H4 (cell line): ENCODE data around the gene ATE1. TPM values are rescaled to one million over a fixed set of nuclear protein-coding genes. Genes with fewer than 3 reads are reported as not detected.

Source experiments
- DNase-seq: peaks from one replicate; pipeline ENCODE4 v3.0.0-alpha.2; 2015; ENCODE audit warnings: low spot score
- total RNA-seq: library from RNA; depleted of rRNA; stranded (reverse); fragments of >200 nt; shearing (Covaris generic); gene quantifications from 2 replicates; pipeline ENCODE4 v1.2.3, GENCODE V29; 2014; rRNA removed

Gene ATE1
- total RNA-seq, 1 experiment from 2014 or later: 11.1 TPM

GRCh38 chr10:121696854-121697253 is 231.0 kb downstream of the ATE1 start:
- DNase-seq: peak; percentile 28

- no peak for DNase-seq
Observed at GRCh38 chr10:121695731-121696464, 231.9 kb downstream of the ATE1 start.

- DNase-seq: no peak
Observed at GRCh38 chr10:121694966-121695643, 232.7 kb downstream of the ATE1 start.

GRCh38 chr10:121694327-121694965 is 233.4 kb downstream of the ATE1 start:
- DNase-seq: no peak

GRCh38 chr10:121692626-121693025 is 235.2 kb downstream of the ATE1 start:
- DNase-seq: no peak

GRCh38 chr10:121690970-121691369 is 236.9 kb downstream of the ATE1 start:
- no peak for DNase-seq

Other genes with a start within 250 kb of the ATE1 start
- 52.6 and 62.4 TPM in 2 replicates for gene NSMCE4A, start 47.2 kb upstream of the ATE1 start, total RNA-seq
- gene TACC2, start 61.1 kb upstream of the ATE1 start, total RNA-seq: 1.8 and 3.0 TPM in 2 replicates